SU-DHL-6 (cell line): ENCODE measurements around the gene SUSD4.

Experiments used
- H2AFZ ChIP-seq: fragments of 200-600 bp; sonication (generic); 2 replicates; pipeline ENCODE4 v1.6.1; 2014; ENCODE audit warnings: low read depth, mild to moderate bottlenecking, moderate library complexity, mixed read lengths, antibody characterized with exemption, low read length; ENCODE audit not compliant: severe bottlenecking
- H3F3A ChIP-seq: fragments of 200-600 bp; shearing (Covaris generic); 2 replicates; pipeline ENCODE4 v1.6.0; 2016; ENCODE audit warnings: antibody characterized with exemption, mild to moderate bottlenecking; ENCODE audit not compliant: insufficient read depth
- H3K27ac ChIP-seq: fragments of 200-600 bp; sonication (generic); 2 replicates; pipeline ENCODE4 v1.5.1; 2016; ENCODE audit warnings: low read depth, mild to moderate bottlenecking, low read length, moderate library complexity, mixed read lengths
- H3K27me3 ChIP-seq: fragments of 200-600 bp; sonication (generic), shearing (Covaris generic); 2 replicates; pipeline ENCODE4 v1.6.0; 2014; ENCODE audit warnings: mild to moderate bottlenecking, low read length
- H3K36me3 ChIP-seq: fragments of 200-600 bp; sonication (generic); 2 replicates; pipeline ENCODE4 v1.6.1; 2014; ENCODE audit warnings: mild to moderate bottlenecking, low read length, mixed read lengths
- H3K4me2 ChIP-seq: fragments of 300-600, 200-600 bp; shearing (Covaris generic), sonication (generic); 2 replicates; pipeline ENCODE4 v1.6.0; 2014; ENCODE audit warnings: low read length, low read depth, mild to moderate bottlenecking; ENCODE audit not compliant: poor library complexity, severe bottlenecking
- H3K4me3 ChIP-seq: fragments of 200-600 bp; sonication (generic); 2 replicates; pipeline ENCODE4 v1.5.1; 2014; ENCODE audit warnings: antibody characterized with exemption, low read length, mild to moderate bottlenecking, mixed read lengths; ENCODE audit not compliant: insufficient read depth, poor library complexity, severe bottlenecking
- H3K79me2 ChIP-seq: fragments of 200-600 bp; sonication (generic); 2 replicates; pipeline ENCODE4 v1.6.1; 2014; ENCODE audit warnings: mild to moderate bottlenecking, low read length, moderate library complexity; ENCODE audit not compliant: insufficient read depth
- H3K9ac ChIP-seq: fragments of 200-600 bp; sonication (generic); 2 replicates; pipeline ENCODE4 v1.7.0; 2014; ENCODE audit warnings: mild to moderate bottlenecking, low read length
- H3K9me2 ChIP-seq: fragments of 200-600 bp; sonication (generic); replicated peaks from 2 replicates; pipeline ENCODE4 v1.6.1; 2014; ENCODE audit warnings: low read length; ENCODE audit not compliant: insufficient read depth
- H3K9me3 ChIP-seq: fragments of 200-600 bp; sonication (generic); 2 replicates; pipeline ENCODE4 v1.6.1; 2014; ENCODE audit warnings: low read length, mixed read lengths; ENCODE audit not compliant: insufficient read depth
- H4K20me1 ChIP-seq: fragments of 200-600 bp; sonication (generic); 2 replicates; pipeline ENCODE4 v1.6.1; 2014; ENCODE audit warnings: low read depth, mild to moderate bottlenecking, antibody characterized with exemption, low read length, moderate library complexity, mixed read lengths
- CTCF ChIP-seq: fragments of 200-600 bp; sonication (generic); IDR thresholded peaks from one replicate; pipeline ENCODE4 v1.5.1; 2017; ENCODE audit warnings: antibody characterized with exemption, mild to moderate bottlenecking, low read length, moderate library complexity; ENCODE audit not compliant: insufficient read depth, poor library complexity, severe bottlenecking
- EZH2phosphoT487 ChIP-seq: fragments of 200-600 bp; sonication (generic), shearing (Covaris generic); conservative IDR thresholded peaks from 2 replicates; pipeline ENCODE4 v1.6.1; 2018; ENCODE audit warnings: mild to moderate bottlenecking, antibody characterized with exemption, low read length, moderate library complexity, mixed read lengths

The SUSD4 gene

GRCh38 chr1:223308136-223308535 lies 55.8 kb downstream of the SUSD4 start:
- no peaks in the 10 kb centered on the region for H3K9me2 ChIP-seq
- H3F3A ChIP-seq = no peaks in the 10 kb centered on the region
- H3K27me3 ChIP-seq = no peaks in the 10 kb centered on the region
- H3K79me2 ChIP-seq = no peaks in the 10 kb centered on the region
- no peak for TF ChIP-seq EZH2phosphoT487
- no peak for TF ChIP-seq CTCF
- no peak overlapping the region for H3K4me2 ChIP-seq
- H4K20me1 ChIP-seq = no peaks in the 10 kb centered on the region
- no peak overlapping the region for H3K27ac ChIP-seq
- no peak overlapping the region for H3K9ac ChIP-seq
- no peak overlapping the region for H2AFZ ChIP-seq
- no peaks in the 10 kb centered on the region for H3K36me3 ChIP-seq
- H3K9me3 ChIP-seq = no peaks in the 10 kb centered on the region
- H3K4me3 ChIP-seq = no peak overlapping the region

- H2AFZ ChIP-seq = no peak overlapping the region
- H3K27ac ChIP-seq = no peak overlapping the region
- no peaks in the 10 kb centered on the region for H3K9me2 ChIP-seq
- H3K79me2 ChIP-seq = no peaks in the 10 kb centered on the region
- H3K27me3 ChIP-seq = no peaks in the 10 kb centered on the region
- H3K9ac ChIP-seq = no peak overlapping the region
- H3K9me3 ChIP-seq = no peaks in the 10 kb centered on the region
- H3K36me3 ChIP-seq = no peaks in the 10 kb centered on the region
- H3K4me2 ChIP-seq = no peak overlapping the region
- no peaks in the 10 kb centered on the region for H3F3A ChIP-seq
- TF ChIP-seq CTCF (no peak), EZH2phosphoT487 (no peak)
- no peak overlapping the region for H3K4me3 ChIP-seq
- no peaks in the 10 kb centered on the region for H4K20me1 ChIP-seq
Measured at GRCh38 chr1:223307544-223307943, 56.4 kb downstream of the SUSD4 start.

GRCh38 chr1:223304931-223305330 lies 59.0 kb downstream of the SUSD4 start:
- Histone ChIP-seq H3K27me3 (no peaks in the 10 kb centered on the region), H3K9ac (no peak overlapping the region)
- TF ChIP-seq EZH2phosphoT487 (no peak), CTCF (no peak)

More at GRCh38 chr1:223304931-223305330, 59.0 kb downstream of the SUSD4 start:
- Histone ChIP-seq H4K20me1 (no peaks in the 10 kb centered on the region), H3K9me3 (no peaks in the 10 kb centered on the region), H3K4me3 (no peak overlapping the region), H3K9me2 (no peaks in the 10 kb centered on the region), H3K36me3 (no peaks in the 10 kb centered on the region), H3K79me2 (no peaks in the 10 kb centered on the region), H2AFZ (no peak overlapping the region), H3K4me2 (no peak overlapping the region), H3F3A (no peaks in the 10 kb centered on the region), H3K27ac (no peak overlapping the region)
